Smooth muscle cell (in vitro differentiated cells): ENCODE data around the gene ALKBH7. TPM values are rescaled to one million over a fixed set of nuclear protein-coding genes. Genes with fewer than 3 reads are reported as not detected.

Experiments used
- DNase-seq: peaks from one replicate; lab custom pipeline; 2025; ENCODE audit not compliant: unreplicated experiment; lab: John Stamatoyannopoulos, UW
- H2AFZ ChIP-seq: fragments of 200-600 bp; sonication (generic); 2 replicates; pipeline ENCODE4 v1.6.0; 2016; ENCODE audit warnings: antibody characterized with exemption, low read depth, mild to moderate bottlenecking
- H3F3A ChIP-seq: fragments of 200-600 bp; sonication (generic); 2 replicates; pipeline ENCODE4 v1.6.0; 2017; ENCODE audit warnings: antibody characterized with exemption, low read depth
- H3K27ac ChIP-seq: fragments of 200-600 bp; sonication (generic); 2 replicates; pipeline ENCODE4 v1.5.1; 2016; ENCODE audit warnings: low read depth, mild to moderate bottlenecking
- H3K27me3 ChIP-seq: fragments of 200-600 bp; sonication (generic); 2 replicates; pipeline ENCODE4 v1.6.1; 2016; ENCODE audit warnings: low read depth, mild to moderate bottlenecking
- H3K36me3 ChIP-seq: fragments of 200-600 bp; sonication (generic); 2 replicates; pipeline ENCODE4 v1.5.1; 2016; ENCODE audit warnings: low read depth
- H3K4me1 ChIP-seq: fragments of 200-600 bp; sonication (generic); 2 replicates; pipeline ENCODE4 v1.5.1; 2016; ENCODE audit warnings: low read depth
- H3K4me2 ChIP-seq: fragments of 200-600 bp; sonication (generic); 2 replicates; pipeline ENCODE4 v1.6.0; 2016; ENCODE audit warnings: mild to moderate bottlenecking
- H3K4me3 ChIP-seq: fragments of 200-600 bp; sonication (generic); 2 replicates; pipeline ENCODE4 v1.5.1; 2016; ENCODE audit warnings: mild to moderate bottlenecking
- H3K79me2 ChIP-seq: fragments of 200-600 bp; sonication (generic); 2 replicates; pipeline ENCODE4 v1.6.0; 2016; ENCODE audit warnings: low read depth, mild to moderate bottlenecking
- H3K9ac ChIP-seq: fragments of 200-600 bp; sonication (generic); 2 replicates; pipeline ENCODE4 v1.6.0; 2016; ENCODE audit warnings: low read depth
- H3K9me3 ChIP-seq: fragments of 200-600 bp; sonication (generic); replicated peaks from 2 replicates; pipeline ENCODE4 v1.5.1; 2016; ENCODE audit warnings: low read depth
- H4K20me1 ChIP-seq: fragments of 200-600 bp; sonication (generic); 2 replicates; pipeline ENCODE4 v1.6.0; 2016; ENCODE audit warnings: low read depth
- CTCF ChIP-seq: fragments of 200-600 bp; sonication (generic); IDR thresholded peaks from 2 replicates; pipeline ENCODE4 v1.5.1; 2017; ENCODE audit warnings: borderline replicate concordance, mild to moderate bottlenecking, antibody characterized with exemption; ENCODE audit not compliant: insufficient read depth, poor library complexity, severe bottlenecking
- WGBS: methylation state at CpG from one replicate; pipeline ENCODE4 v1.1.7; 2016; ENCODE audit warnings: low lambda C conversion rate; 5-methylcytosine and 5-hydroxymethylcytosine counted together
- polyA plus RNA-seq: library from polyadenylated mRNA; unstranded; fragments of >200 nt; fragmentation: Nextera tagmentation; extraction: Ambion mirVana; gene quantifications from 2 replicates; pipeline ENCODE4 v1.2.1, GENCODE V29; 2016
- total RNA-seq: library from RNA; depleted of rRNA; stranded (reverse); fragments of >200 nt; gene quantifications from 2 replicates; pipeline ENCODE4 v1.2.3, GENCODE V29; 2014

The ALKBH7 gene
- total and polyA plus RNA-seq, 2 experiments from 2014 or later = 34.4 to 103 TPM

DNA sequence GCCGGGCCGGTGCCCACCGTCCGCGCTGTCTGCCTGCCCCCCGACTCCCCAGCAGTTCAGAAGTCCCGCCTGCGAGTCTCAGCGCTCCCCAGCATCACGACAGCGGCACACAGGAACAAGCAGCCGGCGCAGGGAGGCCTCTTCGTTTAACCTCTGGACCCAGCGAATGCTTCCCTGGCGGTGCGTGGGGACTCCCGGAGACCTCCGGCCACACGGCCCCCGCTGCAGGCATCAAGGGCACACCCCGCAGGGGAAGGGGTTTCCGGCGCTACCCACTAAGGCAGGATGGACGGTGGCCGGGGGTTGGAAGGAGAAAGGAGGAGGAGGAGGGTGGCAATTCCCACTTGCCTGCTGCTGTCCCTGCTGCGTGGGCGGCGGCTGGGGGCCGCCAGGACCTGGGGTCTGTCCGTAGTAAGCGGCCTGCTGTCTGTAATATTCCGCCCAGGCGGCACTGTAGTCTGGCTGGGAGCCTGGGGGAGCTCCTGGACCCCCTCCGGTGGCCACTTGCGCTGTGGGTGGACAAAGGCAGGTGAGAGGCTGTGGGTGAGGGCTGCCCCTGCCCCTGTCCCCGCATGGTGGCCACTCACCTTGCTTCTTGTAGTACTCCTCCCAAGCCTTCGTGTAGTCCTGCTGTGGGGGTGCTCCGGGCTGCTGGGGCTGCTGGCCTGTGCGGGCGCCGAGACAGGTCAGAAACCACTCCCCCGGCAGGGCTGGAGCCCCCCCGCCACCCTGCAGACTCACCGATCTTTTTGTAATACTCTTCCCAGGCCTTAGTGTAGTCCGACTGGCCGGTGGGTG lies 42.4 kb downstream of the ALKBH7 start:
- H2AFZ ChIP-seq = no peak overlapping the region
- H3K4me1 ChIP-seq = no peaks in the 10 kb centered on the region
- no peak overlapping the region for H3K4me2 ChIP-seq
- no peak overlapping the region for H3K27ac ChIP-seq
- no peak overlapping the region for H3K4me3 ChIP-seq
- H3K9me3 ChIP-seq = no peaks in the 10 kb centered on the region
- DNase-seq = no peak
- TF ChIP-seq CTCF = no peak
- no peaks in the 10 kb centered on the region for H3K36me3 ChIP-seq
- H4K20me1 ChIP-seq = peaks cover 30% of the 10 kb centered on the region
- H3F3A ChIP-seq = no peaks in the 10 kb centered on the region
- no peak overlapping the region for H3K9ac ChIP-seq
- H3K27me3 ChIP-seq = no peaks in the 10 kb centered on the region
- WGBS = 96% methylated on average over 44 of the region's 47 CpGs
- H3K79me2 ChIP-seq = peaks cover 6% of the 10 kb centered on the region

- WGBS = 99% methylated on average over 32 of the region's 32 CpGs
- Histone ChIP-seq H3K9ac (no peak overlapping the region), H3K9me3 (no peaks in the 10 kb centered on the region), H3F3A (no peaks in the 10 kb centered on the region), H3K4me1 (no peaks in the 10 kb centered on the region), H2AFZ (no peak overlapping the region), H3K27me3 (no peaks in the 10 kb centered on the region), H4K20me1 (peaks cover 37% of the 10 kb centered on the region), H3K36me3 (no peaks in the 10 kb centered on the region), H3K4me2 (no peak overlapping the region), H3K27ac (no peak overlapping the region), H3K79me2 (peaks cover 13% of the 10 kb centered on the region), H3K4me3 (no peak overlapping the region)
- no peak for DNase-seq
- TF ChIP-seq CTCF = no peak
Measured at GRCh38 chr19:6415591-6416190, 43.1 kb downstream of the ALKBH7 start.

DNA sequence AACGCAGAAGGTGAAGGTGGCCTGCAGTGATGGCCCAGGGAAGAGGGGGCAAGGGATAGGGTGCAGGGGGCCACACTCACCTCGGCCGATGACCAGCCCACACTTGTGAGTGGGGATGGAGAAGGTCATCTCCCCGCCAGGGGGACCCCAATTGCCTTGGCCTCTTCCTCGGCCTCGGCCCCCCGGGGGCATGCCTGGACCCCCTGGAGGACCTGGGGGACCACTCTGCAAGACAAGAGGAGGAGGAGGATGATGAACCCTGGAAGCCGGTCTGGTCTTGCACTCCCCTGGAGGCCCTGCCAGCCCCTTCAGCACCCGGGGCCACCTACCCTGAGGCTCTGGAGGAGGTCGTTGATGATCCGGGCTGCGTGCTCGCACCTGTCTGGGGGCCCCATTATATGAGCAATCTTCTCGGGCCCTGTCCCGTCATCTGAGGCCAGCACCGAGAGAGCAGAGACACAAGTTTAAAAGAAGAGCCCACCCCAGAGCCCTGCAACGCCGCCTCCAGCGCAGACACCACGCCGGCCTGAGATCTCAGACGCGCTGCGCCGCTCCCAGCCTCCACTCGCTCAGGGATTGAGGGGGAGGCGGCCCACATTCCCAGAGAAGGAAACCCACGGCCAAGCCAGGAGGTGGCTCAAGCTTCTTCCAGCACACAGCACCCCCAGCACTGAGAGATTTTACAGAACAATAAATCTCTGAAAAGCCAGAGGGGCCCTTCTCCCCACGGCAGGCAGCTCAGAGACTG lies 44.2 kb downstream of the ALKBH7 start:
- no peaks in the 10 kb centered on the region for H3K9me3 ChIP-seq
- no peaks in the 10 kb centered on the region for H3K27me3 ChIP-seq
- H3K27ac ChIP-seq = no peak overlapping the region
- no peak overlapping the region for H2AFZ ChIP-seq
- DNase-seq = no peak
- H3K9ac ChIP-seq = no peak overlapping the region
- peaks cover 25% of the 10 kb centered on the region for H3K79me2 ChIP-seq
- TF ChIP-seq CTCF = no peak
- no peak overlapping the region for H3K4me3 ChIP-seq
- H4K20me1 ChIP-seq = peaks cover 48% of the 10 kb centered on the region
- WGBS = 98% methylated on average over 29 of the region's 29 CpGs
- H3K4me1 ChIP-seq = no peaks in the 10 kb centered on the region
- H3K4me2 ChIP-seq = no peak overlapping the region
- H3F3A ChIP-seq = no peaks in the 10 kb centered on the region
- no peaks in the 10 kb centered on the region for H3K36me3 ChIP-seq
